Endothelial cell of umbilical vein (primary cell): ENCODE results near the gene DPH7. TPM values are rescaled to one million over a fixed set of nuclear protein-coding genes. Genes with fewer than 3 reads are reported as not detected.

Source experiments
- BruUV-seq: library from RNA; stranded (reverse); fragments of 400-500 nt; replicated peaks from 2 replicates; lab custom pipeline; 2021; lab: Mats Ljungman, UMichigan
- CTCF ChIA-PET: fragments of 300-600, 350-600 bp; sonication (Branson Sonifier 250); formaldehyde crosslinking; loops from one replicate; lab custom pipeline; 2021; ENCODE audit warnings: antibody characterized with exemption, inconsistent platforms; lab: Charles Lee
- POLR2A ChIA-PET: fragments of 300-600, 350-600 bp; sonication (Branson Sonifier 250); formaldehyde crosslinking; loops from one replicate; lab custom pipeline; 2021; ENCODE audit warnings: antibody characterized with exemption, inconsistent platforms; lab: Charles Lee
- DNase-seq: peaks from one replicate; pipeline ENCODE4 v3.0.0-alpha.2; 2011; ENCODE audit warnings: low read depth, low spot score
- FAIRE-seq: peaks from 2 replicates; lab custom pipeline; 2011; peaks lifted over from hg19 to GRCh38; lab: Jason Lieb, UNC
- H2AFZ ChIP-seq: 2 replicates; pipeline ENCODE4 v1.6.0; 2012; ENCODE audit warnings: low read depth, low read length, control low read depth, inconsistent platforms
- H3K27ac ChIP-seq: 2 replicates; pipeline ENCODE4 v1.5.1; 2011; ENCODE audit warnings: low read depth, mild to moderate bottlenecking, control low read depth, low read length, moderate library complexity; ENCODE audit not compliant: insufficient read depth
- H3K27me3 ChIP-seq, 2 experiments: 2 replicates each; pipeline versions ENCODE4 v1.6.0 to v1.6.1; 2011; ENCODE audit warnings: low read length in 2 of 2, mixed read lengths in 1 of 2; ENCODE audit not compliant: control insufficient read depth in 2 of 2, insufficient read depth in 2 of 2
- H3K36me3 ChIP-seq, 2 experiments: 2 replicates in 1 of 2; 3 replicates in 1 of 2; pipeline ENCODE4 v1.5.1; 2011; ENCODE audit warnings: low read length in 2 of 2, mild to moderate bottlenecking in 1 of 2, moderate library complexity in 1 of 2; ENCODE audit not compliant: control insufficient read depth in 2 of 2, insufficient read depth in 2 of 2; ENCODE audit errors: extremely low read depth in 1 of 2
- H3K4me1 ChIP-seq: 3 replicates; pipeline ENCODE4 v1.5.1; 2011; ENCODE audit warnings: mild to moderate bottlenecking, low read length; ENCODE audit not compliant: control insufficient read depth, insufficient read depth; ENCODE audit errors: extremely low read depth
- H3K4me2 ChIP-seq: 2 replicates; pipeline ENCODE4 v1.6.1; 2011; ENCODE audit warnings: low read length, control low read depth, mixed read lengths; ENCODE audit not compliant: insufficient read depth
- H3K4me3 ChIP-seq, 3 experiments: fragments of 200-600 bp in 1 of 3; sonication (generic), shearing (Covaris generic) in 1 of 3; replicated peaks in 1 of 3; 2 replicates each; pipeline ENCODE4 v1.5.1; 2011 to 2016; ENCODE audit warnings: control low read depth in 3 of 3, low read length in 3 of 3, mild to moderate bottlenecking in 2 of 3, inconsistent platforms in 1 of 3, low read depth in 1 of 3, moderate library complexity in 1 of 3; ENCODE audit not compliant: insufficient read depth in 1 of 3
- H3K79me2 ChIP-seq: 2 replicates; pipeline ENCODE4 v1.6.0; 2012; ENCODE audit warnings: low read length, inconsistent platforms; ENCODE audit not compliant: control insufficient read depth, insufficient read depth
- H3K9ac ChIP-seq: replicated peaks from 2 replicates; pipeline ENCODE3; 2011; ENCODE audit warnings: low read length, control low read depth; ENCODE audit not compliant: insufficient read depth; ENCODE audit errors: extremely low read depth
- H3K9me1 ChIP-seq: replicated peaks from 3 replicates; pipeline ENCODE4 v1.6.0; 2011; ENCODE audit warnings: mild to moderate bottlenecking, low read length; ENCODE audit not compliant: control insufficient read depth, insufficient read depth; ENCODE audit errors: extremely low read depth
- H3K9me3 ChIP-seq: replicated peaks from 2 replicates; pipeline ENCODE4 v1.5.1; 2012; ENCODE audit warnings: low read length, inconsistent platforms; ENCODE audit not compliant: control insufficient read depth, insufficient read depth
- H4K20me1 ChIP-seq: replicated peaks from 2 replicates; pipeline ENCODE3; 2011; ENCODE audit warnings: mild to moderate bottlenecking, low read length; ENCODE audit not compliant: control insufficient read depth, insufficient read depth; ENCODE audit errors: extremely low read depth
- CTCF ChIP-seq, 2 donors: IDR thresholded peaks; 1 replicate in 1 of 2; 2 replicates in 1 of 2; pipeline ENCODE4 v1.5.1; 2011; ENCODE audit warnings: low read length in 2 of 2, mild to moderate bottlenecking in 2 of 2, moderate library complexity in 2 of 2, control low read depth in 1 of 2, inconsistent platforms in 1 of 2, low read depth in 1 of 2; ENCODE audit not compliant: insufficient read depth in 1 of 2; ENCODE audit errors: extremely low read depth in 1 of 2
- EZH2 ChIP-seq: IDR thresholded peaks from 2 replicates; pipeline ENCODE4 v1.6.1; 2012; ENCODE audit warnings: borderline replicate concordance, low read depth, mild to moderate bottlenecking, moderate library complexity, low read length, inconsistent platforms; ENCODE audit not compliant: severe bottlenecking
- FOS ChIP-seq: IDR thresholded peaks from 2 replicates; pipeline ENCODE4 v1.6.1; 2011; ENCODE audit warnings: mild to moderate bottlenecking, low read length, moderate library complexity, borderline replicate concordance; ENCODE audit not compliant: insufficient read depth
- GATA2 ChIP-seq: IDR thresholded peaks from 2 replicates; pipeline ENCODE4 v1.7.0; 2011; ENCODE audit warnings: low read depth, mild to moderate bottlenecking, moderate library complexity, mixed read lengths, low read length; ENCODE audit not compliant: insufficient read length, insufficient read depth
- JUN ChIP-seq: IDR thresholded peaks from 2 replicates; pipeline ENCODE4 v1.6.1; 2011; ENCODE audit warnings: borderline replicate concordance, low read depth; ENCODE audit not compliant: insufficient read length, insufficient read depth
- MAX ChIP-seq: IDR thresholded peaks from 2 replicates; pipeline ENCODE4 v1.6.1; 2011; ENCODE audit not compliant: insufficient read depth, insufficient read length
- MYC ChIP-seq: IDR thresholded peaks from one replicate; pipeline ENCODE4 v1.6.1; 2011; ENCODE audit warnings: mild to moderate bottlenecking, low read depth, low read length
- POLR2A ChIP-seq: IDR thresholded peaks from 2 replicates; pipeline ENCODE4 v1.6.1; 2012; ENCODE audit warnings: low read depth, mild to moderate bottlenecking, control low read depth, low read length
- POLR2AphosphoS5 ChIP-seq: IDR thresholded peaks from 2 replicates; pipeline ENCODE4 v1.6.1; 2012; ENCODE audit warnings: low read depth, mild to moderate bottlenecking, control low read depth, low read length, moderate library complexity; ENCODE audit not compliant: insufficient read depth
- dilution Hi-C: fragments of 300-500 bp; cut with MboI; formaldehyde crosslinking; loops from one replicate; pipeline ENCODE4 v1.15.0; 2019; ENCODE audit warnings: low sequenced_read_pairs; ENCODE audit not compliant: extremely low pct_ligation_motif_present
- intact Hi-C: fragments of 100-400 bp; cut with micrococcal nuclease; formaldehyde crosslinking; loops from one replicate; pipeline ENCODE4 v1.10.0; 2022
- polyA plus RNA-seq, 4 experiments: library from polyadenylated mRNA; depleted of rRNA in 3 of 4; stranded (reverse) in 3 of 4; unstranded in 1 of 4; fragments of >200 nt; gene quantifications; 2 replicates each; pipeline versions ENCODE4 v1.2.1 to v1.2.3, GENCODE V29; 2011 to 2012; ENCODE audit warnings: missing spikeins in 1 of 4
- total RNA-seq: library from RNA; stranded (reverse); gene quantifications from 2 replicates; pipeline ENCODE4 v1.2.3, GENCODE V29; 2021

DPH7 gene
- total and polyA plus RNA-seq, 2 donors (not counting 3 experiments of a cell fraction or from before 2014, with no cell fraction given) = 41.8 to 43.2 TPM

DNA sequence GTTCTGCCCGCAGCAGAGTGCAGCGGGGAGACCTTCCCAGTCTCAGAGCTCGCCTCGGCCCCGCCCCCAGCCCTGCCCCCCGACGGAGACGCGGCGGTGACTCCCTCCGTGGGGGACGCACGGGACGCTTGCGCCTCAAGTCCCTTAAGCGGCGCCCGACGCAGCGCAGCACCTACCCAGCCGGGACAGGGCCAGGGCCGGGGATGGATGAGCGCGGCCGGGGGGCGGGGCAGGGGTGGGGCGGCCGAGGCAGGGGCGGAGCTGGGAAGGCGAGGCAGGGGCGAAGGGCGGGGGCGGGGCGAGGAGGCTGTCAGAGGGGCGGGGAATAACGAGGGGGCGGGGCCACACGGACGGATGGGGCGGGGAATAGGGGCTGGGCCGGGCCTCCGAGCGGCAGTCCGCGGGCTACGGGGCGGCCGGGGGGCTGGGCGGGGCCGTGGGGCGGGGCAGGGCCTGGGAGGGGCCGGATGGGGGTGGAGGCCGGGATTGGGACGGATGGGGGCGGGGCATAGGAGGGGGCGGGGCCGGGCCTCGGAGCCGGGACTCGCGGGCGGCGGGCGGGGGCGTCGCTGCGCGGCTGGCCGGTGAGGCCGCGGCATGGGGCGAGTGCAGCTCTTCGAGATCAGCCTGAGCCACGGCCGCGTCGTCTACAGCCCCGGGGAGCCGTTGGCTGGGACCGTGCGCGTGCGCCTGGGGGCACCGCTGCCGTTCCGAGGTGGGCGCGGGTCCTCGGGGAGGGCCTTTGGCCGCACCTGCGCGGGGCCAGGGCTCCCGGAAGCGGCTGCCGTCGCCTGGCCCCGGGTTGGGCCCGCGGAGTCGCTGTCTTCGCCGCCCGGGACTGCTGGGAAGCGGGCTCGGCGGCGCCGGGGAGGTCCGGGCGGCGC is 26.6 kb upstream of the DPH7 start, which contains the start of gene ARRDC1:
Gene ARRDC1, plus strand, starts transcription at position 566 of the 884 bp plus-strand sequence. Its CDS starts 32 bp downstream, at position 598.
- Histone ChIP-seq H3K9ac (peak within 1 kb of the TSS; percentile 66), H3K9me1 (no peaks in the 10 kb centered on the region), H3K79me2 (no peaks in the 10 kb centered on the region), H2AFZ (peak within 1 kb of the TSS; percentile 94), H3K27ac (peak within 1 kb of the TSS; percentile 48), H3K4me2 (peak within 1 kb of the TSS; percentile 68), H4K20me1 (no peaks in the 10 kb centered on the region), H3K9me3 (no peaks in the 10 kb centered on the region), H3K36me3 (no peaks in the 10 kb centered on the region), H3K27me3 (no peaks in the 10 kb centered on the region), H3K4me1 (peaks cover 5% of the 10 kb centered on the region), H3K4me3 (peak within 1 kb of the TSS; percentile 34 to 89 (median 62))
- dilution Hi-C loops = no loop called here
- TF ChIP-seq MYC (no peak), POLR2AphosphoS5 (peak; percentile 42)
- FAIRE-seq (peak; percentile 86), DNase-seq (peak; percentile 84)
- no TSS peak for BruUV-seq
- ChIA-PET CTCF (interaction anchor here (0.6 to 1.2 kb wide), 5 partner anchors 9 to 89 kb away, joined by 3 to 4 read pairs (median 4); partner anchors contain the start of genes EHMT1 and ZMYND19), POLR2A (interaction anchor here (0.6 kb wide), 1 partner anchor 29 kb away, joined by 3 read pairs; no protein-coding TSS in a partner anchor)
- intact Hi-C loops = loop anchor here (1.0 kb wide), 3 partner anchors 13 to 26 kb away; partner anchors contain the start of gene ZMYND19

DNA sequence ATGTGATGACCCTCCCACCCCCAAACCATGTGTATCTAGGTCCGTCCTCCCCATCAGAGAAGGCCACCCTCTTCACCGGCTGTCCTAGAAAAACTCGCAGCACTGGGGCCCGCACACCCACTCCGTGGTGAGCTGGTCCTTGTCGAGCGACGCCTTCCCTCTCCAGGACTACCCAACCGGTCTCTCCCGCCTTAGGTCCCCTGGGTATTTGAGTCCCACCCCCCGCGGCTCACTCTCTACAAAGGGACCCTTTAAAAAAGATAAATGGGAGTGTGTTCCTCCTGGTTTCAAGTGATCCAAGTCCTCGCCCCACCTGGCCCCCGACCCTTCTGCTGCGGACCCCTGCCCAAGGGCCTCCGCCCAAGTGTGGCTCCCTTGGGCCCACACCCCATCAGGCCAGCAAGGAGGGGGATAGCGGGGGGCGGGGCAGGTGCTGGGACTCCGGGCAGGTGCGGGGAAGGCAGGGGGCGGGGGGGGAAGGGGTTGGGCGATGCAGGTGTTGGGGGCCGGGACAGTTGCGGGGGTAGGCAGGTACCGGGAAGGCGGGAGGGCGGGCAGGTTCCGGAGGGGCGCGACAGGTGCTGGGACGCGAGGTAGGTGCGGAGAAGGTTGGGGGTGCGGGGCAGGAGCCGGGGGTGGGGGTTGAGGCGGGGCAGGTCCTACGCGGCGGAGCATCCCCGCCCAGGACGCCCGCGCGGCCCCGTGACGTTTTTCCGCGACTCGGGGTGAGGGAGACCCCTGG is 25.8 kb upstream of the DPH7 start:
- intact Hi-C loops (loop anchor here (1.0 kb wide), 3 partner anchors 14 to 25 kb away; partner anchors contain the start of gene ZMYND19), dilution Hi-C loops (no loop called here)
- POLR2A ChIA-PET = no interaction called here
- Histone ChIP-seq H3K4me3 (peak overlapping the region in 1 of 3 experiments; percentile 53), H3K4me1 (peaks cover 5% of the 10 kb centered on the region), H2AFZ (no peak overlapping the region), H3K79me2 (no peaks in the 10 kb centered on the region), H3K9ac (no peak overlapping the region), H3K27me3 (no peaks in the 10 kb centered on the region), H3K36me3 (no peaks in the 10 kb centered on the region), H3K4me2 (no peak overlapping the region), H3K27ac (no peak overlapping the region), H3K9me1 (no peaks in the 10 kb centered on the region), H3K9me3 (no peaks in the 10 kb centered on the region), H4K20me1 (no peaks in the 10 kb centered on the region)
- DNase-seq (no peak), FAIRE-seq (no peak)
- no TSS peak for BruUV-seq
- TF ChIP-seq CTCF (IDR thresholded peaks at IDR 0.05; ENCODE audit: extremely low read depth in 1 of 2, insufficient read depth in 1 of 2, low read depth in 1 of 2, low read length in 2 of 2) = no peak
- TF ChIP-seq POLR2AphosphoS5 = no peak
- no peak for TF ChIP-seq FOS
- TF ChIP-seq EZH2 = no peak
- TF ChIP-seq MYC = no peak
- no peak for TF ChIP-seq JUN
- no peak for TF ChIP-seq POLR2A
- no peak for TF ChIP-seq GATA2
- TF ChIP-seq MAX = no peak
- CTCF ChIA-PET = interaction anchor here (0.7 to 1.2 kb wide), 3 partner anchors 14 to 90 kb away, joined by 3 to 4 read pairs (median 4); partner anchors contain the start of genes EHMT1 and ZMYND19
